GM18526 (cell line): ENCODE data around the gene SUGCT.

ENCODE experiments used
- POLR2A ChIP-seq: IDR thresholded peaks from 3 replicates; pipeline ENCODE4 v1.6.1; 2011; ENCODE audit not compliant: insufficient read length; ENCODE audit errors: extremely low read depth

The SUGCT gene

DNA sequence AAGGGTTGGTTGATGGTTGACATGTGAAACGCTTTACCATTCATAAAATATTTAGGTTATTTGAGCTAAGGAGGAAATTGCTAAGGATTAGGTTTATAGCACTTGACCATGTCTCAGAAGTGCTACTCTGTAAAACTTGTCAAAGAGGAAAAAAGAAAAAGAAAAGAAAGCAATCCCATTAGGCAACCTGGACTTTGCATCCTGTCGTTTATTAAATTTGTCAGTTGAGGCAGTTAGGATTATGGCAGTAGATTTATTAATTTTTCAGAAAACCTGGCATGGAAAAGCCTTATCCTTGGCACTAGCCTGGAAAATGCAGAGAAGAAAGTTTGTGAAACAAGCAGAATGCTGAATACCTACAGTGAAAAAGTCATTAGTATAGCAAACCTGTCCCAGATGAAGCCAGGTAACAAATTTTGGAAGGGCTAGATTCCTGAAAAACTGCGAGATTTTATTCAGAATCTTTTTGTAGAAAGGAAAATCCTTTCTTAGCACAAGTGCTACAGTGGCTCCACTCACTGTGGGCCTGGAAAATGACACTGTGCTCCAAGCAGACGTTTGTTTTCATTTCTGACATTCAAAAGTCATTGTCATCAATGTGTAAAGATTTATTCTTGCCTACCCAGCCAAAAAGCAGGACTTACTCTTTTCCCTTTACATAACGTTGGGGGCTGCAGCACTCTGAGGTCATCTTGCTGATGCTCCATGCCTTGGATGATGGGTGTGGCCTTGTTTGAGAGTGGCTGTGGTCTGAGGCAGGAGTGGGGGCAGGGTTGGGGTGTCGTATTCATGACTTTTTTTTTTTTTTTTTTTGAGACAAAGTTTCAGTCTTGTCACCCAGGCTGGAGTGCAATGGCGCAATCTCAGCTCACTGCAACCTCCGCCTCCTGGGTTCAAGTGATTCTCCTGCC, 664.9 kb downstream of the SUGCT start:
- no peak for TF ChIP-seq POLR2A

- TF ChIP-seq POLR2A = no peak
Observed at GRCh38 chr7:40800771-40801170, 666.0 kb downstream of the SUGCT start.

DNA sequence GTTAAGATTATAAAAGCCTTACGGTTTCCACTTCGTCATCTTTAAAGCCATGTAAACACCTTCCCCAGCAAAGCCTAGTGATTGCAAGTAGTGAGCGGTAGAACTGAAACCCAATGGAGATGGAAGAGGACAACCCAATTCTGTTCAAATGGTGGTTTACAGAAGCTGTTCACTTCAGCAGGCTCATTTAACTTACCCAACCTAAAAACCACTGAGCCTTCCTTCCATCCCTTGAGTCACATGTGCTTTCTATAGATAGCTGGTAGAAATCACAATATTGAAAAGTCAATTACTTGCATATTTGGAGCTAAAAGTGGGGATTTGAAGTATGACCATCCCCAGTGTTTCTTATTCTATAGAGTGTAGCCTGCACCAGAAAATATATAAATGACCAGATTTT, 667.7 kb downstream of the SUGCT start:
- TF ChIP-seq POLR2A = no peak

DNA sequence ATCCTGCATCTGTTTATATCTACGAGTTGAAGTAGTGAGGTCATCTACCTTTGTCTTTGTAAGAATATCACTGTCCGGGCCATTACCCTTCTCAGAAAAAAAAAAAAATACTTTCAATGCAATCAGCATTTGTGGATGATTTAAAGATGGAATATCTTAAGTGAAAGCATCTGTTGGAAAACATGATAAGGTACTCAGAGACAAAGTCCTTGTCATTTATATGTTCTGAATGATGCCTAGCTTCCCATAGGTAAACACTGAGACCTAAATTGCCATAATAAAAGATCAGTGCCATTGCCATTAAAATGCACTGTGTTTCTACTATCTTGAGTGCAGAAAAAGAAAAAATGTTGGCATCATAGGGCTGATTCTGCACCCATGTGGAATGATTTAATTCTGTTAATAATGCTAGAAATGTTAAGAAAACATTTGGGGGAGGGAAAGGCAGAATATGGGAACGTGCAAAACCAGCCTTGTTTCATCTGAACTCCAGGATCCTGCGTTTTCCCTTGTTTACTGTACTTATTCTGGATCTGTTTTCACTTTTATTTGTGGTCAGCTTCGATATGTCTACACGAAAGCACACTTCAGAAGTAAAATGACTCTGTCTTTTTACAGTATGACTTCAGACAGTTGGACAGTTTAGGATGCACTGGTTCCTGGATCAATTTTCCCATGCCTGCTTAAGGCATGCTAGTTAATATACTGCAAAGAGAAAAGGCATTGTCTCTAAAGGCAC, 669.8 kb downstream of the SUGCT start:
- TF ChIP-seq POLR2A = no peak

DNA sequence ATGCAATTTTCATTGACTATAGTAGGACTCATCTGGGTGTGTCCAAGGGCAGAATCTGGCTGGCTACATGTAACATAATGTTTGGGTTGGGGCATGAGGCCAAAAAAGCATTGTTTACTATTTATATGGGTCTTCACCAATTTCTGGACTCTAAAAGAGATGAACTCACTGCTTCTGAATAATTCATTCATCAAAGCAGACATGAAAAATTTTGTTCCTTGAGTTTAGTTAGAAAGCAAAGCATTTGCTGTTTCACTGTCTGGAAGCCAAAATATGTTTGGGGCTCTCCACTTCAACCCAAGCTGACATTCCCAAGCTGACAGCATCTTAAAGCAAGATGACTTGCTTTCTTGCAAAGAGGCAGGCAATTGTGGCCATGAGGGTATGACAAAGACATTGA, 670.6 kb downstream of the SUGCT start:
- no peak for TF ChIP-seq POLR2A

- TF ChIP-seq POLR2A = no peak
Observed at GRCh38 chr7:40808378-40808942, 673.7 kb downstream of the SUGCT start.

DNA sequence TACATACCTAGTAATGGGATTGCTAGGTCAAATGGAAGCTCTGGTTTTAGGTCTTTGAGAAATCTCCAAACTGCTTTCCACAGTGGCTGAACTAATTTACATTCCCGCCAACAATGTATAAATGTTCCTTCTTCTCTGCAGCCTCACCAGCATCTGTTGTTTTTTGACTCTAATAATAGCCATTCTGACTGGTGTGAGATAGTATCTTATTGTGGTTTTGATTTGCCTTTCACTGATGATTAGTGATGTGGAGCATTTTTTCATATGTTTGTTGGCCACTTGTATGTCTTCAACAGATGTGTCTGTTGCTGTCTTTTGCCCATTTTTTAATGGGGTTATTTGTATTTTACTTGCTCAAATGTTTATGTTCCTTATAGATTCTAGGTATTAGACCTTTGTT, 675.5 kb downstream of the SUGCT start:
- TF ChIP-seq POLR2A = no peak

- TF ChIP-seq POLR2A = no peak
Observed at GRCh38 chr7:40811666-40812065, 676.9 kb downstream of the SUGCT start.

- TF ChIP-seq POLR2A = no peak
Observed at GRCh38 chr7:40815022-40815421, 680.2 kb downstream of the SUGCT start.

GRCh38 chr7:40815512-40815911, 680.7 kb downstream of the SUGCT start:
- TF ChIP-seq POLR2A = no peak

- no peak for TF ChIP-seq POLR2A
Observed at GRCh38 chr7:40822861-40823260, 688.1 kb downstream of the SUGCT start.

- TF ChIP-seq POLR2A = no peak
Observed at GRCh38 chr7:40824461-40824860, 689.7 kb downstream of the SUGCT start.

DNA sequence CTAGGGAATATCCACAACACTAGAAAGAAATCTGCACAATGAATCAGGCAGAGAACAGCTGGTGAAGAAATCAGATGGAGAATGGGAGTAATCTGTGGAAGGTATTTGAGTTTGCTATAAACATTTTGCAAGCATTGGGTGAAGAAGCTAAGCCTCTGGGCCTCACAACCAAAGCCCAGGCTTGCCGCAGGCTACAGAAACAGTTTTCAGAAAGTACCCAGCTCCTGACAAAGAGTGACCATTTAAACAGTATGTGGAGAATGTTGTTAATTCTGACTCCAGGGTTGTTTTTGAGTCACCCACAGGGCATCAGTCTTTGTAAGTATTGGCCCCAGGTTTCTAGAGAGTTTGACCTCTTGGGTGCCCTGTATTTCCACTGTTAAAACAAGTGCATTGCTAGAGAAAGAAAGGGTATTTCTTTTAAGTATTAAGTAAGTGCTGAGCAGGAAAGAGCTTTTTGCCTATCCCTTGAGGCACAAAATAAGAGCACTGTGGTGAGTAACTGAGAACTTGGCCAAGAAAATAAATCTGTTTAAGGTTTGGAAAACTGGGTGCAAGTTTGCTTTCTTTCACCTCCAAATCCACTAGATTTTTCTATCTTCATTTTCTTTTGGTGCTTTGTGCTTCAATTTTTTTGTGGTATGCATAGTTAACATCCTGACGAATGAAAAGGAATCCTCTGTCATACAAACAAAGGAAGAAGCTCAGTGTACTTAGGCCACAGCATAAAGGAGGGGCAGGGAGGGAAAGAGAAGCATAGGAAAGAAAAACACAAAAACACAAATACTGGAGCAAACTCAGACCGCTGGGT, 691.8 kb downstream of the SUGCT start:
- TF ChIP-seq POLR2A = no peak

DNA sequence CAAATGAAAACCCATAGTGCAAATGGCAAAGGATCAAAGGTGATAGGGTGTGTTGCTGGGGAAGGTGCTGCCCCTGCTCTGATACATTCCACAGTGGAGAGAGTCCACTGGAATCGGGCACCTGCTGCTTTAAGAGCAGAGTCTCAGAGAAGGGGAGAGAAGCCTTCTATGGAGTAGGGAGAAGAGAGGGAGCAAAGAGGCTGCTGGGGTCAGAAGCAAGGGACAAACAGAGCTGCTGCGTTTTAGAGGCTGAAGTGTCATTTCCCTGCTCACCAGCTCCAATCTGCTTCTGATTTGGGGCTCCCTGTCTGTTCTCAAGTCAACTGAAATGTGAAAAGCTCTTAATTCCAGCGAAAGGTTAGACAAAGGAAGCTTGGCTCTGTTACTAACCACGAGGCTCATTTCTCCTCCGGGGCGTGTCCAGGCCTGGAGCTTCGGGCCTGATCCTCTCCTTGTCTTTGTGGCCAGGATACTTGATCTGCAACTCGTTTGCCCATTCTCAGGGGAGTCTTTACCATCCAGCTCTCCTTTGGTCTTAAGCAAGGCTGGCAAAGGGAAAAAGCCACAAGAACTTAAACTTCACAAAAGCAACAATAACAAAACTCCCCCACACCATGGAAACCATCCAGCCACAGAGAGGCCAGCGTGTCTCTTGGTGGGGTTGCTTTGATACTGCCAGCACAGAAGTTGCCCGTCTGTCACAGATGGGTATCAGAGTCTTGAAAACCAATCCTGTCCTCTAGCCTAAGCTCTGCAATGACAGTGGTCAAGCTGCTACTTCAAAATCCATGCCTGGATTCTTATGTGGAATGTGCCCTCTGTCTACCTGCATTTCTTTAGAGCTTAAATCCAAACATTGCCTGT, 692.6 kb downstream of the SUGCT start:
- TF ChIP-seq POLR2A = no peak
